GM15510 (cell line): Measurements from ENCODE around the gene TRIM6.

Experiments used
- POLR2A ChIP-seq: IDR thresholded peaks from 3 replicates; pipeline ENCODE4 v1.6.1; 2011; ENCODE audit warnings: borderline replicate concordance; ENCODE audit not compliant: insufficient read length; ENCODE audit errors: extremely low read depth

The TRIM6 gene

DNA sequence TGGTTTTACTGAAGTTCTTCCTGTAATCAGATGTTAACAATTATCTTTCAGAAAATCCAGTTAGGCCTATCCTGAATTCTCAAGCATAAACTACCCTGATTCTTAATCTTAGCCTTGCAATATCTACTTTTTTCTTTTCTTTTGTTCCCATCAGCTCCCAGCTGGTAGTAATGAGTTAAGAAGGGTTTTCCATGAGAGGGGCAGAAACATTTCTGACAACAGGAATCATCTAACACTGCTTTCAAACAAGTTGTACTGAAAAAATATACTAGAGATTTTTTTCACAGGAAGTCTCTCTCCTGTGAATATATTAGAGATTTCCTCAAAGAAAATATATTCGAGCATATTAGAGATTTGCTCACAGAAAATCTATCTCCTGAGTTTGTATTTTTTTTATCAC is 3.3 kb upstream of the TRIM6 start:
- TF ChIP-seq POLR2A, result no peak

DNA sequence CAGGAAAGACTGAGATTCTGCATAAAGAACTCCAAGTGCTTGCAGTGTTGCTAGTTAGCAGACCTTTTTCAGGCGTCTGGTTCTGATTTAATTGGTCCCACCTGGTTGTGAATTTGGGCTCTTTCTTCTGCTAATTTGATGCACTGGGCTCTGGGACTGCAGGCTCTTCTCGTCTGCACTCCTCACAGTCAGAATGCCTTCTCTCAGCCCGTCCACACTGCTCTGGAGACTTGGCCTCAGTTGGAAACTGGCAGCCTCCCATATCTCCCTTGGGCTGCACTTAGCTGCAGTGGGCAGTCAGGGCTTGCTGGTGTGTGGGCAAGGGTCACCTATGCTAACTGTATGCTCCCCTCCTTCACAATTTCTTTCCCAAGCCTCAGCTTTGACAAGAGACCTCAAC is 1.5 kb downstream of the TRIM6 start:
- no peak for TF ChIP-seq POLR2A

- no peak for TF ChIP-seq POLR2A
Measured at GRCh38 chr11:5600374-5600851, 4.0 kb downstream of the TRIM6 start.

- TF ChIP-seq POLR2A, result no peak
Measured at GRCh38 chr11:5603326-5603725, 6.9 kb downstream of the TRIM6 start.

- TF ChIP-seq POLR2A, result no peak
Measured at GRCh38 chr11:5604896-5605295, 8.5 kb downstream of the TRIM6 start.

- no peak for TF ChIP-seq POLR2A
Measured at GRCh38 chr11:5605849-5606248, 9.4 kb downstream of the TRIM6 start.

- TF ChIP-seq POLR2A, result no peak
Measured at GRCh38 chr11:5608808-5609207, 12.4 kb downstream of the TRIM6 start.

GRCh38 chr11:5610446-5610845 is 14.0 kb downstream of the TRIM6 start:
- no peak for TF ChIP-seq POLR2A

DNA sequence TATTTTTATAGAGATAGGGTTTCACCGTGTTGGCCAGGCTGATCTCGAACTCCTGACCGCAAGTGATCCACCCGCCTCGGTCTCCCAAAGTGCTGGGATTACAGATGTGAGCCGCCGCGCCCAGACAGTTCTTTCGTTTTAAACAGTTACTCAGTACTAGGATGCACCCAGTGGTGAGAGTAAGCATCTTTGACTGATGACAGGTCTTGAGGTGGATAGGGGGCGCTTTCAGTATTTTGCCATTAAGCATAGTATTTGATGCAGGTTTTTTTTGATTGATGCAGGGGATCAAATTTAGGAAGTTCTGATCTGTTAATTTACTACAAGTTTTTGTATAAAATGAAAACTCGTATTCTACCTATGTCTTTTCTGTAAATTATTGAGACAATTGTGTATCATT is 15.2 kb downstream of the TRIM6 start:
- no peak for TF ChIP-seq POLR2A

GRCh38 chr11:5618807-5619206 is 22.4 kb downstream of the TRIM6 start:
- TF ChIP-seq POLR2A, result no peak

- TF ChIP-seq POLR2A, result no peak
Measured at GRCh38 chr11:5620651-5621521, 24.4 kb downstream of the TRIM6 start.

DNA sequence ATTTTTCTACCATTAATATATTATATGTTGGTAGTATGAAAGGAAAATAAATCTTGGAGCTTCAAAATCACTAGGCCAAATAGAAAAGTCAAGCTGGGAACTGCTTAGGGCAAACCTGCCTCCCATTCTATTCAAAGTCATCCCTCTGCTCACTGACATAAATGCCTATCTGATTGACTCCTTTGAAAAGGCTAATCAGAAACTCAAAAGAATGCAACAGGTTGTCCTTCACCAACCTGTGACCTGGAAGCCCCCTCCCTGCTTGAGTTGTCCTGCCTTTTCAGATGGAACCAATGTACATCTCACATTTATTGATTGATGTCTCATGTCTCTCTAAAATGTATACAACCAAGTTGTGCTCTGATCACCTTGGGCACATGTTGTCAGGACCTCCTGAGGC is 25.1 kb downstream of the TRIM6 start:
- TF ChIP-seq POLR2A, result no peak

GRCh38 chr11:5622802-5623201 is 26.4 kb downstream of the TRIM6 start:
- TF ChIP-seq POLR2A, result no peak

DNA sequence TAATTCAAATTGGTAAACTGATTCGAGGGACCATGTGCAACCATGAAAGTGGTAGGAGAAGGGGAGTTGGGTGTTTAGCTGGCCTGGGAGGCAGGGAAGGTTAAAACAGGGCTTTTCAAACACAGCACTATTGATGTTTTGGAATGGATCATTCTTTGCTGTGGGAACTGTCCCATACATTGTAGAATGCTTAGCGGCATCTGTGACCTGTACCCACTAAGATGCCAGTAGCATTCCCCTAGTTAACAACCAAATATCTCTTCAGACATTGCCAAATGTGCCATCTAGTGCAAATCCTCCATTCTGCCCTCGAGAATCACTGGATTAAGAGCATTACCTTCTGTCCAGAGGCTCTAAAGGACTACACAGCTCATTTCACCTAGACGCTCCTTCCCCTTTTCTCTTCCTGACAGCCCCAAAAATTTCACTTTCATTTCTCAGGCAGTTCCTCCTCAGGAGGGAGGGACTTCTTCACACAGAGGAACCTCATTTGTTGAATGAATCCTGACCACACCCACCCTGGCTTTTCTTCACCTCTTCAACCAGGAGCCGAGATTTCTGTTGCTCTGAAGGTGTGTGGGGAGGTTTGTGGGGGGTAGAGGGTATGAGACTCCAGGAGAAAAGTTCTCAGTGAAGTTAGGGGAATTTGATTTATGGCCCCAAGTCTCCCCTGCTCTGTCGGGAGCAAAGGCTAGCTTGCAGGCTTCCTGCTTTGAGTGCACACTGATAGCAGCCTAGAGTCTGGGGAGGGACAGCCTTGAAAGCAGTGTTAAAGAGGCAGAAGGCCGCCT is 28.2 kb downstream of the TRIM6 start, which contains the start of gene TRIM34:
TSS of gene TRIM34 (plus strand) at position 513 of the 791 bp plus-strand sequence. CDS start 7,331 bp downstream, outside the sequence.
- peak; percentile 63 for TF ChIP-seq POLR2A

GRCh38 chr11:5625281-5625680 is 28.8 kb downstream of the TRIM6 start:
- no peak for TF ChIP-seq POLR2A
